ENCODE measurements around the gene GRIPAP1. TPM values are rescaled to one million over a fixed set of nuclear protein-coding genes. Genes with fewer than 3 reads are reported as not detected.

The GRIPAP1 gene
- total RNA-seq, 1 donor from 2014 or later, result 24.9 TPM

GRCh38 chrX:48968377-48968776 lies 33.7 kb downstream of the GRIPAP1 start:
- intact Hi-C loops (cut with DNase I), result no loop called here
- no peak for DNase-seq (ENCODE audit: low spot score)

GRCh38 chrX:48966796-48967579 lies 35.1 kb downstream of the GRIPAP1 start:
- DNase-seq (ENCODE audit: low spot score), result no peak
- intact Hi-C loops (cut with DNase I), result no loop called here

- intact Hi-C loops (cut with DNase I), result no loop called here
- DNase-seq (ENCODE audit: low spot score), result no peak
These were observed 36.1 kb downstream of the GRIPAP1 start for GRCh38 chrX:48965959-48966358.

- intact Hi-C loops (cut with DNase I), result no loop called here
- no peak for DNase-seq (ENCODE audit: low spot score)
These were observed 40.4 kb downstream of the GRIPAP1 start for GRCh38 chrX:48961585-48962091.

- no peak for DNase-seq (ENCODE audit: low spot score)
- intact Hi-C loops (cut with DNase I), result no loop called here
These were observed 41.8 kb downstream of the GRIPAP1 start for GRCh38 chrX:48960291-48960690.

- DNase-seq (ENCODE audit: low spot score), result no peak
- intact Hi-C loops (cut with DNase I), result loop anchor here (5.0 kb wide), 2 partner anchors 41 to 84 kb away; partner anchors contain the start of genes PIM2 and TFE3
These were observed 43.4 kb downstream of the GRIPAP1 start for GRCh38 chrX:48958635-48959094.

- intact Hi-C loops (cut with DNase I), result loop anchor here (5.0 kb wide), 2 partner anchors 41 to 84 kb away; partner anchors contain the start of genes PIM2 and TFE3
- peak; percentile 97 for DNase-seq (ENCODE audit: low spot score)
These were observed 44.0 kb downstream of the GRIPAP1 start for GRCh38 chrX:48957827-48958634.

GRCh38 chrX:48957477-48957826 lies 44.6 kb downstream of the GRIPAP1 start, which contains the start of gene OTUD5:
Gene OTUD5 (minus strand): TSS chrX:48957607. CDS start chrX:48957570, 37 bp downstream.
- no peak for DNase-seq (ENCODE audit: low spot score)
- intact Hi-C loops (cut with DNase I), result loop anchor here (5.0 kb wide), 2 partner anchors 40 to 85 kb away; partner anchors contain the start of genes PIM2 and TFE3

GRCh38 chrX:48956728-48957414 lies 45.2 kb downstream of the GRIPAP1 start:
- no peak for DNase-seq (ENCODE audit: low spot score)
- intact Hi-C loops (cut with DNase I), result loop anchor here (5.0 kb wide), 2 partner anchors 40 to 85 kb away; partner anchors contain the start of genes PIM2 and TFE3

GRCh38 chrX:48948589-48948988 lies 53.5 kb downstream of the GRIPAP1 start:
- DNase-seq (ENCODE audit: low spot score), result no peak
- intact Hi-C loops (cut with DNase I), result loop anchor here (10.0 kb wide), 1 partner anchor 304 kb away; no protein-coding TSS in a partner anchor

GRCh38 chrX:48945517-48946348 lies 56.3 kb downstream of the GRIPAP1 start:
- intact Hi-C loops (cut with DNase I), result loop anchor here (10.0 kb wide), 1 partner anchor 301 kb away; no protein-coding TSS in a partner anchor
- no peak for DNase-seq (ENCODE audit: low spot score)

- intact Hi-C loops (cut with DNase I), result loop anchor here (10.0 kb wide), 1 partner anchor 298 kb away; no protein-coding TSS in a partner anchor
- DNase-seq (ENCODE audit: low spot score), result no peak
These were observed 59.2 kb downstream of the GRIPAP1 start for GRCh38 chrX:48942895-48943294.

- intact Hi-C loops (cut with DNase I), result loop anchor here (10.0 kb wide), 1 partner anchor 296 kb away; no protein-coding TSS in a partner anchor
- no peak for DNase-seq (ENCODE audit: low spot score)
These were observed 61.6 kb downstream of the GRIPAP1 start for GRCh38 chrX:48940404-48940955.

GRCh38 chrX:48939524-48940228 lies 62.4 kb downstream of the GRIPAP1 start:
- intact Hi-C loops (cut with DNase I), result loop anchor here (10.0 kb wide), 1 partner anchor 295 kb away; no protein-coding TSS in a partner anchor

GRCh38 chrX:48938721-48939425 lies 63.2 kb downstream of the GRIPAP1 start:
- no peak for DNase-seq (ENCODE audit: low spot score)
- intact Hi-C loops (cut with DNase I), result no loop called here

More at GRCh38 chrX:48939524-48940228, 62.4 kb downstream of the GRIPAP1 start:
- DNase-seq (ENCODE audit: low spot score), result no peak

GRCh38 chrX:48937054-48937907 lies 64.8 kb downstream of the GRIPAP1 start:
- DNase-seq (ENCODE audit: low spot score), result peak; percentile 89
- intact Hi-C loops (cut with DNase I), result no loop called here

All from cardiac septum (tissue), 1 donor.